ENCODE results near the gene INCA1. TPM values are rescaled to one million over a fixed set of nuclear protein-coding genes. Genes with fewer than 3 reads are reported as not detected.

Gene INCA1
- total RNA-seq, 4 donors from 2014 or later: 0.73 to 1.4 (median 1.2) TPM

DNA sequence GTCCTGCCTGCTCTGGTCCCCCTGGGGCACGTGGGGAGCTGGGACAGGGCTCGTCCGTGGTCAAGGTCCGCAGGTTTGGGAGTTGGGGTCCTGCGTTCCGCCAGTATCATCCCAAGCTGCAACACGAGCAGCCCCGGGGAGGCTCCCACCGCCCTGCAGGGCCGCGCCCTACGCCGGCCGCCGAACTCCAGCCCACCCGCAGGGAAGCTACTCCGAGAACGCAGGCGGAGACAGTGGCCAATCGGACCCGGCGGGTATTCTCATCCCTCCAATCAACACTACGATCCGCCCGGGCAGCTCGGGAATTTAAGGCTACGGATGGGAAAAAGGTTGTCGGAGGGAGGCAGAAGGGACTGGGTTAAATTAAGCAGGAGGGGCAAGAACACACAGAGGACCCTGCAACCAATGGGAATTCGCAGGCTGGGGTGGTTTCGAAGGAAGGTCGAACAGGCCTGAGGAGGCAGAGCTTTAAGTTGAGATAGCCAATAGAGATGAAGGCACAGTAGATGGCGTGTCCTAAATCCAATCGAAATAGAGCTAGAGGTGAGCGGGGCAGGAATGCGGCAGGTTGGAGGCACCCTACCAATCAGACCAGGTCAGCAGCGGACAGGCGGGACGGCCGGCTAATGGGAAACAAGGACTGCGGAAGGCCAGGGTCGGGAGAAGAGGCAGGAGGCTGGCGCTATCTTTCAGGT lies 30.3 kb downstream of the INCA1 start:
- H3K4me1 ChIP-seq: peaks cover 38% of the 10 kb centered on the region

DNA sequence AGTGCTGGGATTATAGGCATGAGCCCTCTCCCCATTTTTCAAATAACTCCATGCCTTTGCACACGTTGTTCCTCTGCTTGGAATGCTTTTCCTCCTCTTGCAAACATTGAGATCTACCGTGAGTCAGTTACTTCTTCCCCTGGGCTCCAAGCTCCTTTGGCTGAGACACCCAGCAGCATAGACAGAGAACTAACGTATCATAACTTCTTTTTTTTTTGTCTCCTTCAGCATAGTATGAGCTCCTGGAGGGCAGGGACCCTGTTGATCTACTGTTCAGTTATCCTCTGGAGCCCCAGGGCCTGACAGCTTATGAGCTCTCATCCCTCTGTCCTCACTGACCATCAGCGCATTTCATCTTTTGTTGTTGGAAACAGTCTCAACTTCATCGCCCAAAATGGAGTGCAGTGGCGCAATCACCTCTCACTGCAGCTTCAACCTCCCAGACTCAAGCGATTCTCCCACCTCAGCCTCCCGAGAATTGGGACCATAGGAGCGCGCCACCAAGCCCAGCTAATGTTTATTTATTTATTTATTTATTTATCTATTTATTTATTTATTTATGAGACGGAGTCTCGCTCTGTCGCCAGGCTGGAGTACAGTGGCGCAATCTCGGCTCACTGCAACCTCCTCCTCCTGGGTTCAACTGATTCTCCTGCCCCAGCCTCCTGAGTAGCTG lies 31.9 kb downstream of the INCA1 start:
- DNase-seq (ENCODE audit: low spot score in 2 of 2): no peak
- no peaks in the 10 kb centered on the region for H3K27me3 ChIP-seq
- H3K4me1 ChIP-seq: peaks cover 38% of the 10 kb centered on the region
- TF ChIP-seq POLR2AphosphoS5 (IDR thresholded peaks at IDR 0.05) (no peak), POLR2A (IDR thresholded peaks at IDR 0.05) (no peak), EP300 (IDR thresholded peaks at IDR 0.05) (no peak)
- TF ChIP-seq, protein P1, sequence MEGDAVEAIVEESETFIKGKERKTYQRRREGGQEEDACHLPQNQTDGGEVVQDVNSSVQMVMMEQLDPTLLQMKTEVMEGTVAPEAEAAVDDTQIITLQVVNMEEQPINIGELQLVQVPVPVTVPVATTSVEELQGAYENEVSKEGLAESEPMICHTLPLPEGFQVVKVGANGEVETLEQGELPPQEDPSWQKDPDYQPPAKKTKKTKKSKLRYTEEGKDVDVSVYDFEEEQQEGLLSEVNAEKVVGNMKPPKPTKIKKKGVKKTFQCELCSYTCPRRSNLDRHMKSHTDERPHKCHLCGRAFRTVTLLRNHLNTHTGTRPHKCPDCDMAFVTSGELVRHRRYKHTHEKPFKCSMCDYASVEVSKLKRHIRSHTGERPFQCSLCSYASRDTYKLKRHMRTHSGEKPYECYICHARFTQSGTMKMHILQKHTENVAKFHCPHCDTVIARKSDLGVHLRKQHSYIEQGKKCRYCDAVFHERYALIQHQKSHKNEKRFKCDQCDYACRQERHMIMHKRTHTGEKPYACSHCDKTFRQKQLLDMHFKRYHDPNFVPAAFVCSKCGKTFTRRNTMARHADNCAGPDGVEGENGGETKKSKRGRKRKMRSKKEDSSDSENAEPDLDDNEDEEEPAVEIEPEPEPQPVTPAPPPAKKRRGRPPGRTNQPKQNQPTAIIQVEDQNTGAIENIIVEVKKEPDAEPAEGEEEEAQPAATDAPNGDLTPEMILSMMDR (IDR thresholded peaks at IDR 0.05): no peak
- peak overlapping the region; percentile 85 for H3K27ac ChIP-seq
- H3K36me3 ChIP-seq: peaks cover 15% of the 10 kb centered on the region
- no peaks in the 10 kb centered on the region for H3K9me3 ChIP-seq
- H3K4me3 ChIP-seq: no peak overlapping the region
- WGBS: 97% methylated on average over 15 of the region's 15 CpGs

More for the DNA sequence above, 30.3 kb downstream of the INCA1 start:
- TF ChIP-seq, protein P1 (IDR thresholded peaks at IDR 0.05): no peak
- TF ChIP-seq POLR2AphosphoS5 (IDR thresholded peaks at IDR 0.05) (no peak), EP300 (IDR thresholded peaks at IDR 0.05) (no peak), POLR2A (IDR thresholded peaks at IDR 0.05) (no peak)
- DNase-seq (ENCODE audit: low spot score in 2 of 2): peak; percentile 99
- no peaks in the 10 kb centered on the region for H3K9me3 ChIP-seq
- H3K36me3 ChIP-seq: peaks cover 21% of the 10 kb centered on the region
- peak overlapping the region; percentile 90 for H3K27ac ChIP-seq
- H3K27me3 ChIP-seq: no peaks in the 10 kb centered on the region
- WGBS: under 1% methylated on average over 36 of the region's 42 CpGs
- peak overlapping the region; percentile 55 for H3K4me3 ChIP-seq

DNA sequence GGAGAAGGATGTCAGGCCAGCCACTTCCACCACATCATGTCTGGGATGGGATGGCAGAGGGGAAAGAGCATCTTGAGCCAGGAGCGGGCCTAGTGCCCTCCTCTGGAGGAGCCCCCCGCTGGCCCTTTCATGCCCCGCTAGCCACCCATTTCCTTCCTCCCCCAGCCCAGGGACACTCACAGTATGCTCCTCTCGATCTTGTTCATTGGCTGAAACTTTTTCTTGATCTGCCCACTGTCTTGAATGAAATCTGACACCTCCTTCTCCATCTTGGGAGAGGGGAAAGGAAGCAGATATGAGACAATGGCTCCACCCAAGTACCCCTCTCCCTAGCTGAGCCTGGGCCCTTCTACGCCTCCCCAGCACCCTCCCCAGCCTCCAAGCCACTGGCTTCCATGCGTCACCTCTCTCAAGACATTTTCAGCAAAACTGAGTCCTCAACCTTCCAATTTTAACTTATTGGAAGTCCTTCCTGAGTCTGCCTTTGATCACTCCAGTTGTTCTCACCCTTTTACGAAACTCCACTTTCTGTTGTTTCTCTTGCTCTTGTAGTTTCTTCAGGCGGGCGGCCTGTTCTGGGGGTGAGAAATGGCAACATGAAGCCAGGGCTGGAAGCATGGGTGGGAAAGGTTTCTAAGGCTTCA lies 36.9 kb downstream of the INCA1 start:
- Histone ChIP-seq H3K27ac (no peak overlapping the region), H3K27me3 (no peaks in the 10 kb centered on the region), H3K36me3 (peaks cover 20% of the 10 kb centered on the region), H3K9me3 (no peaks in the 10 kb centered on the region), H3K4me1 (peaks cover 2% of the 10 kb centered on the region), H3K4me3 (no peak overlapping the region)
- TF ChIP-seq EP300 (IDR thresholded peaks at IDR 0.05) (no peak), POLR2A (IDR thresholded peaks at IDR 0.05) (no peak), POLR2AphosphoS5 (IDR thresholded peaks at IDR 0.05) (no peak)
- TF ChIP-seq, protein P1 (IDR thresholded peaks at IDR 0.05): no peak
- 83% methylated on average over 9 of the region's 9 CpGs for WGBS
- peak in 1 of 2 donors; percentile 41 for DNase-seq (ENCODE audit: low spot score in 2 of 2)

DNA sequence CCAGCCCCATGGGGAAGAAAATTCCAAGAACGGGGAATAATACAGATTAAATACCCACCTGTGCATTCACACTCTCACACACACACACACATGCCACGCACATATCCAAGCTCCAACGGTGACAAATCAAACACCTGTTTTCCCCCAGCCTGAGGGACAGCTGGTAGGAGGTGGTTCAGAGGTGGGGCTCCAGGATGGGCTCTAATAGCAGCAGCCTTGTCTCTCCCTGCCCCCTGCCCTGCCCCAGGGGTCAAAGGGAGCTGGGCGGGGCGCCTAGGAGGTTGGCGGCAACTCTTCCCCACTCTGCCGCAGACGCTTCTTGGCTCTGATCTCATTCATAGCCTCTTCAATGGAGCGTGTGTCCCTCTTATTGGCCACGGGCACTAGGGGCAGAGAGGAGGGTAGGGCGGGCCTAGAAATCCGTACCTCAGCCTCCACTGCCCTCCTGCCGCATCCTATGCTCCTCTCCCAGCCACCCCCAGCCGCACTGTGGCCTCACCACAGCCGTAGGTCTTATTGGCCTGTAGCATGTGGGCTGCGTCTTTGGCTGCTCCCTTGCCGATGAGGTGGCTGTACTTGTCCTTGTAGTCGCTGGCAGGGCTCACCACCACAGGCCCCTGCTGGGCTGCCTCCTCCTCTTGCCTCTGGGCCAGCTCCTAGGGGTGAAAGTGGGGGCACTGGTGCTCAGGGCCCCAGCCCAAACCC lies 37.9 kb downstream of the INCA1 start:
- DNase-seq (ENCODE audit: low spot score in 2 of 2): peak in 1 of 2 donors; percentile 76
- TF ChIP-seq, protein P1 (IDR thresholded peaks at IDR 0.05): no peak
- TF ChIP-seq POLR2AphosphoS5 (IDR thresholded peaks at IDR 0.05) (no peak), EP300 (IDR thresholded peaks at IDR 0.05) (no peak), POLR2A (IDR thresholded peaks at IDR 0.05) (no peak)
- no peaks in the 10 kb centered on the region for H3K9me3 ChIP-seq
- 88% methylated on average over 16 of the region's 18 CpGs for WGBS
- no peaks in the 10 kb centered on the region for H3K4me1 ChIP-seq
- no peaks in the 10 kb centered on the region for H3K27me3 ChIP-seq
- H3K4me3 ChIP-seq: no peak overlapping the region
- no peak overlapping the region for H3K27ac ChIP-seq
- peaks cover 20% of the 10 kb centered on the region for H3K36me3 ChIP-seq

All from suprapubic skin (tissue), 4 donors.